ENCODE measurements around the gene ADAM17.

Gene ADAM17

DNA sequence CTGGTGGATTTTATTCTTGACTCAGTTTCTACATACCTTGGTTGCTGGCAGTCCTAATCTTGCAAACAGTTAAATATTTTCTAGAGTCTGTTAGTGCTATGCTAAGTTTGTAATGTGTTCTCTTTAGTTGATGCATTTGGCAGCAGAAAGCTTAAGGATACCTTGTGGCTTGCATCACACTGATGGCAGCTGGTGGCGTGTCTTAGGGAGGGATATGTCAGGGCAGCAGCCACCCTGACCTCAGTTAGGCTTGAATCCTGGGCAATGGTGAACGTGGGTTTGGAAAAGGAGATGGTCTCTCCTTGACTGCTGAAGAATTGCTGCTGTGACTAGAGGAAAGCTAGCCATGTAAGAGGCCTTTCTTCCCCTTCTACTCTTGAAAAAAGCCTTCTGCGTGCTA is 77.1 kb downstream of the ADAM17 start:
- TF ChIP-seq, protein P1, sequence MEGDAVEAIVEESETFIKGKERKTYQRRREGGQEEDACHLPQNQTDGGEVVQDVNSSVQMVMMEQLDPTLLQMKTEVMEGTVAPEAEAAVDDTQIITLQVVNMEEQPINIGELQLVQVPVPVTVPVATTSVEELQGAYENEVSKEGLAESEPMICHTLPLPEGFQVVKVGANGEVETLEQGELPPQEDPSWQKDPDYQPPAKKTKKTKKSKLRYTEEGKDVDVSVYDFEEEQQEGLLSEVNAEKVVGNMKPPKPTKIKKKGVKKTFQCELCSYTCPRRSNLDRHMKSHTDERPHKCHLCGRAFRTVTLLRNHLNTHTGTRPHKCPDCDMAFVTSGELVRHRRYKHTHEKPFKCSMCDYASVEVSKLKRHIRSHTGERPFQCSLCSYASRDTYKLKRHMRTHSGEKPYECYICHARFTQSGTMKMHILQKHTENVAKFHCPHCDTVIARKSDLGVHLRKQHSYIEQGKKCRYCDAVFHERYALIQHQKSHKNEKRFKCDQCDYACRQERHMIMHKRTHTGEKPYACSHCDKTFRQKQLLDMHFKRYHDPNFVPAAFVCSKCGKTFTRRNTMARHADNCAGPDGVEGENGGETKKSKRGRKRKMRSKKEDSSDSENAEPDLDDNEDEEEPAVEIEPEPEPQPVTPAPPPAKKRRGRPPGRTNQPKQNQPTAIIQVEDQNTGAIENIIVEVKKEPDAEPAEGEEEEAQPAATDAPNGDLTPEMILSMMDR (IDR thresholded peaks at IDR 0.05; ENCODE audit: extremely low read depth, missing control alignments): no peak
- no peak for DNase-seq (ENCODE audit: low spot score)

DNA sequence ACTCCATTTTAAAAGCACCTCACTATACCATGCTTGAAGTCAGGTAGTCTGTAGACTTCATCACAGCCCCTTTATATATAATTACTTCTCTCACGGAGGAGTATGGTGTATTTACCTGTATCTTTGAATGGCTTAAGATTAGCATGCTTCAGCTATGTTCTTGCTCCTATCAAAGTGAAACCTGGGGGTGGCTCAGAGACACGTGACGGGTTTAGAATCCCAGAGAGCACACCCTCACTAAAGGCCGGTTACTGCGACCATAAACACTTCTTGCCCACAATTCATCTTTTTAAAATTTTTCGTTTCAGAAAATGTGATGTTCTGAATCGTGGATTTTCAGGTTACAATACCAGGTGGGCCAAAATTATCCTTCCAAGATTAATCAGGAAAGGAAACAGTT is 77.7 kb downstream of the ADAM17 start:
- peak; percentile 41 for DNase-seq (ENCODE audit: low spot score)
- TF ChIP-seq, protein P1 (IDR thresholded peaks at IDR 0.05; ENCODE audit: extremely low read depth, missing control alignments): no peak

DNA sequence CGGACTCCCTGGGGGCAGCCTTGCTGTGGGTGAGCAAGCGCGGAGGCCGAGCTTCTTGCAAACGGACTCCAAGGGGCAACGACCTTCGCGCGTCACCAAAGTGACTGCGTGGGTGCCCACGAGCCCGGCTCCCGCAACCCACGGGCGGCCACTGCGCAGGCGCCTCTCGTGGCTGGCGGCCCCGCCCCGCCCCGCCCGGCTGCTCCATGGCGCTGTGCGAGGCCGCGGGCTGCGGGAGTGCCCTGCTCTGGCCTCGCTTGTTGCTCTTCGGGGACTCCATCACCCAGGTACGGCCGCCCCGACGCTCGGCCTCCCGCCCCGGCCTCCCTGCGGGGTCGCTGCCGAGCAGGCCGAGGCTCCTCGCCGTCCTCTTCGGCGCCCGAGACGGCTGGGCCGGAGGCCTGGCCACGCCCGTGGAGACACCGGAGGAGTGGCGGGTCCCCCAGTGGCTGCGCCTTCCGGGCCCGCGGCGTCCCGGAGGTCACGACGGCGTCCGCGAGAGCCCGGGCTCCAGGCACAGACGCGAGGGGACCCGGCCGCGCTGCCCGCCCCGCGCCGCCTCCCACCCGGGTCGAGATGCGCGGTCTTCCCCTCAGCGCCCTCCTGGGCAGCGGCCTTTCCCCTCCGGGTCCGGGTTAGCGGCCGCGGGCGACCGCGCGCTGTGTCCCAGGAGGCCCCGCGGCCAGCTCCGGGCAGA is 81.1 kb downstream of the ADAM17 start, which contains the start of gene IAH1:
TSS of gene IAH1 (plus strand) at position 191 of the 697 bp plus-strand sequence. CDS start at position 207, 16 bp downstream.
- DNase-seq (ENCODE audit: low spot score): peak; percentile 93
- TF ChIP-seq, protein P1 (IDR thresholded peaks at IDR 0.05; ENCODE audit: extremely low read depth, missing control alignments): no peak

DNA sequence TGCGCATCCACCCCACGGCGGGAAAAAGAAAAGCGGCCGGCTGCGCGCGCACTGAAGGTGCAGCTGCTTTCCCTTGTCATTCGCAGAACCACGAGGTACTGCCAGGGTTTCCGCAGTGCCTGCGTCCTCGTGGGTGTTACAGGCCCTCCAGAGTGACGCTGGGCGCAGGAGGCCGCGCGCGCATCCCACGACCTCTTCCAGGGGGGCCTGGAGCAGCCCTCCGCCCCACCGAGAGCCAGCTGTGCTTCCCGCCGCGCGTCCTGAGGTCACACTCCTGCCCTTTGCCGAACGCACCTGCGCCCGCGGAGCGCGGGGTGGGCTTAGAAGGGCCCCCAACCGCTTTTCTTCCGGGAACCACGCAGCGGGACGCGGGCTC is 81.7 kb downstream of the ADAM17 start:
- DNase-seq (ENCODE audit: low spot score): peak; percentile 68
- TF ChIP-seq, protein P1 (IDR thresholded peaks at IDR 0.05; ENCODE audit: extremely low read depth, missing control alignments): no peak

DNA sequence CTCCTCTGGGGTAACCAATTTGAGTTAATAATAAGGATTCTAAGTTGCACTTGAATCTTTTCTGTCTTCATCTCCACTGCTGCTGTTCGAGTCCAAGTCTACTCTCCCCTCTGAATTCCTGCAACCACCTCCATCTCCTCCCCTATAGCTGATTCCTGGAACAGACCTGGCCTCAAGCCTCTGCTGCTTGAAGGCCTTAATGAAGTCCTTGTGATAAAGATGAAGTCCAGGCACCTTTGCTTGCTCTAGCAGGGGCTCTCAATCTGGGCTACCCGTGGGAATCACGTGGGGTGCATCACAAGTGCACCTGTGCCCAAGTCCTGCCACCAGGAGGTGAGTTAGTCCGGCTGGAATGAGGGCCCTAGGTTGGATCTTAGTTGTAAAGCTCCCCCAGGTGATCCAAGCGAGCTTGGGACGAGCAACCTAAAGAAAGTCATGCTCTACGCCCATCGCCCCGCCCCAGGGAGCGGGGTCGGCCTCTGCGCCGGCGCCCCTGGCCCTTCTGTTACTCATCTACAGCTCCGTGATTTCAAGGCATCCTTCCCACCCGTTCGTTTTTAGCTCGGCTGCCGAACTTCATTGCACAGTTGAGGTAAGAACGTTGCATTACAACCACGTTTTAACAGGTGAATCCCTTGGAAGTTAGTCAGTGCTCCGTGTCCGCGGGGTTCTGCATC is 82.2 kb downstream of the ADAM17 start:
- peak; percentile 49 for DNase-seq (ENCODE audit: low spot score)
- TF ChIP-seq, protein P1 (IDR thresholded peaks at IDR 0.05; ENCODE audit: extremely low read depth, missing control alignments): no peak

DNA sequence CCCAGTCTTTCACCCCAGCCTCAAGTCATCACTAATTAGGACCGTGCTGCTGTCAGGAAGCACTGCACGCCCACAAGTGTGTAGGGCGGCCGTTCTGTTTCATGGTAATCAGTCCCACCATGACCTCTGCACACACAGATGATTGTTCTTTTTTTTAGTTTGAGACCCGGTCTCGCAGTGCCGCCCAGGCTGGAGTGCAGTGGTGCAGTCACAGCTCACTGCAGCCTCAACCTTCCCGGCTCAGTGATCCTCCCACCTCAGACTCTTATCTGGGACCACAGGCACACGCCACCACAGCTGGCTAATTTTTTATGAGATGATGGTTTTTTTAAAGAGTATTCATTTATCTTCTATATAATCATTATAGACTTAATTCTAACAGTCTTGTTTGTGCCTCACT is 83.1 kb downstream of the ADAM17 start:
- peak; percentile 42 for DNase-seq (ENCODE audit: low spot score)
- TF ChIP-seq, protein P1 (IDR thresholded peaks at IDR 0.05; ENCODE audit: extremely low read depth, missing control alignments): no peak

DNA sequence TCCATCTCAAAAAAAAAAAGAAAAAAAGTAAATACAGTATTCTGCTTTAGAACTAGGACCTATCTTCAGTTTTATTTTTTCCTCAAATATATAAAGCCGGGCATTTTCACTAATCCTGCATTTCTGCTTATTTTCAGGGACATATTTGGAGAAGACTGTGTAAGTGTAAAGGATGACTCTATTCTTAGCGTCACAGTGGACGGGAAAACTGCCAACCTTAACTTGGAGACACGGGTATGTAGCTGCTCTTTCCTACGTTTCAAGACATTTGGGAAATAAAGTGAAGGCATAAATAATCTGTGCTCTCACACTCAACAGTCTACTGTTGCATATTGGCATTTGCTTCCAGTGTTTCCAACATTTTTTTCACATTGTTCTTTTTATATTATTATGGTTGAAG is 84.4 kb downstream of the ADAM17 start:
- DNase-seq (ENCODE audit: low spot score): no peak
- TF ChIP-seq, protein P1 (IDR thresholded peaks at IDR 0.05; ENCODE audit: extremely low read depth, missing control alignments): no peak

Data from GM20000 (cell line).